Thyroid gland (tissue), 4 donors: ENCODE measurements around the gene TMEFF2. TPM values are rescaled to one million over a fixed set of nuclear protein-coding genes. Genes with fewer than 3 reads are reported as not detected.

Source experiments
- DNase-seq, 2 donors: peaks; one replicate each; pipeline ENCODE4 v3.0.0-alpha.2; 2019
- H3K27ac ChIP-seq, 3 donors: fragments of 200-600 bp; sonication (generic); 1 replicate in 2 of 3; 2 replicates in 1 of 3; pipeline ENCODE4 v1.5.1; 2016 to 2019; ENCODE audit warnings: mild to moderate bottlenecking in 1 of 3, moderate library complexity in 1 of 3
- H3K27me3 ChIP-seq: fragments of 200-600 bp; sonication (generic); one replicate; pipeline ENCODE4 v1.5.1; 2019
- H3K36me3 ChIP-seq, 2 donors: fragments of 200-600 bp; sonication (generic); one replicate each; pipeline ENCODE4 v1.5.1; 2016 to 2019
- H3K4me1 ChIP-seq, 2 donors: fragments of 200-600 bp; sonication (generic); one replicate each; pipeline ENCODE4 v1.5.1; 2017 to 2019
- H3K4me3 ChIP-seq, 3 donors: fragments of 200-600 bp; sonication (generic); replicated peaks in 1 of 3; 1 replicate in 2 of 3; 2 replicates in 1 of 3; pipeline ENCODE4 v1.5.1; 2016; ENCODE audit warnings: mild to moderate bottlenecking in 1 of 3
- H3K9me3 ChIP-seq: fragments of 200-600 bp; sonication (generic); one replicate; pipeline ENCODE4 v1.5.1; 2017
- POLR2A ChIP-seq, 2 donors: fragments of 450-650 bp; IDR thresholded peaks; one replicate each; pipeline ENCODE4 v1.6.1; 2017; ENCODE audit warnings: antibody characterized with exemption in 2 of 2, mild to moderate bottlenecking in 2 of 2, moderate library complexity in 1 of 2
- WGBS, 2 donors: methylation state at CpG; one replicate each; pipeline ENCODE4 v1.1.5; 2017; 5-methylcytosine and 5-hydroxymethylcytosine counted together
- intact Hi-C: fragments of 100-400 bp; cut with DNase I; formaldehyde crosslinking; loops from one replicate; pipeline ENCODE4 v1.15.1; 2023
- total RNA-seq, 4 donors: library from RNA; depleted of rRNA; stranded (reverse); fragments of >200 nt; gene quantifications; one replicate each; pipeline ENCODE4 v1.2.3, GENCODE V29; 2016
- TF ChIP-seq, protein P1 (sequence below), 6 experiments: fragments of 200-600 bp in 3 of 6; fragments of 450-650 bp in 3 of 6; sonication (generic) in 3 of 6; IDR thresholded peaks; one replicate each; pipeline ENCODE4 v1.5.1; 2016 to 2019; ENCODE audit warnings: antibody characterized with exemption in 6 of 6, mild to moderate bottlenecking in 2 of 6, inconsistent platforms in 1 of 6, moderate library complexity in 1 of 6

The TMEFF2 gene
- total RNA-seq, 4 donors from 2014 or later = 0.11 TPM; not detected in 3

GRCh38 chr2:192051533-192051932 lies 143.2 kb downstream of the TMEFF2 start:
- Histone ChIP-seq H3K4me3 (no peak overlapping the region), H3K27ac (no peak overlapping the region), H3K36me3 (no peaks in the 10 kb centered on the region), H3K4me1 (no peaks in the 10 kb centered on the region), H3K9me3 (no peaks in the 10 kb centered on the region), H3K27me3 (no peaks in the 10 kb centered on the region)
- no peak for TF ChIP-seq POLR2A (IDR thresholded peaks at IDR 0.05)
- TF ChIP-seq, protein P1, sequence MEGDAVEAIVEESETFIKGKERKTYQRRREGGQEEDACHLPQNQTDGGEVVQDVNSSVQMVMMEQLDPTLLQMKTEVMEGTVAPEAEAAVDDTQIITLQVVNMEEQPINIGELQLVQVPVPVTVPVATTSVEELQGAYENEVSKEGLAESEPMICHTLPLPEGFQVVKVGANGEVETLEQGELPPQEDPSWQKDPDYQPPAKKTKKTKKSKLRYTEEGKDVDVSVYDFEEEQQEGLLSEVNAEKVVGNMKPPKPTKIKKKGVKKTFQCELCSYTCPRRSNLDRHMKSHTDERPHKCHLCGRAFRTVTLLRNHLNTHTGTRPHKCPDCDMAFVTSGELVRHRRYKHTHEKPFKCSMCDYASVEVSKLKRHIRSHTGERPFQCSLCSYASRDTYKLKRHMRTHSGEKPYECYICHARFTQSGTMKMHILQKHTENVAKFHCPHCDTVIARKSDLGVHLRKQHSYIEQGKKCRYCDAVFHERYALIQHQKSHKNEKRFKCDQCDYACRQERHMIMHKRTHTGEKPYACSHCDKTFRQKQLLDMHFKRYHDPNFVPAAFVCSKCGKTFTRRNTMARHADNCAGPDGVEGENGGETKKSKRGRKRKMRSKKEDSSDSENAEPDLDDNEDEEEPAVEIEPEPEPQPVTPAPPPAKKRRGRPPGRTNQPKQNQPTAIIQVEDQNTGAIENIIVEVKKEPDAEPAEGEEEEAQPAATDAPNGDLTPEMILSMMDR (IDR thresholded peaks at IDR 0.05) = no peak
- intact Hi-C loops = no loop called here
- no peak for DNase-seq

GRCh38 chr2:192049362-192049761 lies 145.4 kb downstream of the TMEFF2 start:
- Histone ChIP-seq H3K27me3 (no peaks in the 10 kb centered on the region), H3K27ac (no peak overlapping the region), H3K4me3 (no peak overlapping the region), H3K4me1 (no peaks in the 10 kb centered on the region), H3K9me3 (no peaks in the 10 kb centered on the region), H3K36me3 (no peaks in the 10 kb centered on the region)
- DNase-seq = no peak
- WGBS, 2 donors = 83 to 99% methylated on average over 4 of the region's 4 CpGs
- TF ChIP-seq, protein P1 (IDR thresholded peaks at IDR 0.05) = no peak
- no peak for TF ChIP-seq POLR2A (IDR thresholded peaks at IDR 0.05)
- intact Hi-C loops = no loop called here

- no peak for TF ChIP-seq POLR2A (IDR thresholded peaks at IDR 0.05)
- TF ChIP-seq, protein P1 (IDR thresholded peaks at IDR 0.05) = no peak
- 87 to 93% methylated on average over 2 of the region's 2 CpGs for WGBS, 2 donors
Measured at GRCh38 chr2:192047315-192048107, 147.2 kb downstream of the TMEFF2 start.

DNA sequence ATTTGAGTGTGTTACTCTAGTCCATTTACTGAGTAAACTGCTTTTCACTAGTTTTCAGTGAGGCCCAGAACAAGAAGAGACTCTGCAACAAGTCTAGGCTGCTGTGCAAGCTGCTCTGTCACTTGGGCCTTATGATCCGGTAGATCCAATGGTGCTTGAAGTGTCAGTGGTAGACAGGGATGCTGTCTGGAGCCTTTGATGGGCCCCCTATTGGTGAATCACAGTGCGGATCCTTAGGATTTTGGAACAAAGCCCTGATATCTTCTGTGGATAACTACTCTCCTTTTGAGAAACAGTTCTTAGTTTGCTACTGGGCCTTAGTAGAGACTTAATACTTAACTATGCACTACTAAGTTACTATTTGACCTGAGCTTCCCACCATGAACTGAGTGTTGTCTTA lies 150.2 kb downstream of the TMEFF2 start:
- H3K4me3 ChIP-seq = no peak overlapping the region
- no peaks in the 10 kb centered on the region for H3K4me1 ChIP-seq
- no peak for DNase-seq
- WGBS, 2 donors = 92 to 100% methylated on average over 1 to 2 of the region's 2 CpGs
- H3K27me3 ChIP-seq = no peaks in the 10 kb centered on the region
- H3K27ac ChIP-seq = no peak overlapping the region
- H3K9me3 ChIP-seq = no peaks in the 10 kb centered on the region
- TF ChIP-seq POLR2A (IDR thresholded peaks at IDR 0.05) = no peak
- TF ChIP-seq, protein P1 (IDR thresholded peaks at IDR 0.05) = no peak
- no peaks in the 10 kb centered on the region for H3K36me3 ChIP-seq
- intact Hi-C loops = no loop called here

More at GRCh38 chr2:192047315-192048107, 147.2 kb downstream of the TMEFF2 start:
- no peaks in the 10 kb centered on the region for H3K4me1 ChIP-seq
- H3K9me3 ChIP-seq = no peaks in the 10 kb centered on the region
- no peaks in the 10 kb centered on the region for H3K36me3 ChIP-seq
- no peak for DNase-seq
- H3K27me3 ChIP-seq = no peaks in the 10 kb centered on the region
- H3K4me3 ChIP-seq = no peak overlapping the region
- H3K27ac ChIP-seq = no peak overlapping the region
- intact Hi-C loops = no loop called here

DNA sequence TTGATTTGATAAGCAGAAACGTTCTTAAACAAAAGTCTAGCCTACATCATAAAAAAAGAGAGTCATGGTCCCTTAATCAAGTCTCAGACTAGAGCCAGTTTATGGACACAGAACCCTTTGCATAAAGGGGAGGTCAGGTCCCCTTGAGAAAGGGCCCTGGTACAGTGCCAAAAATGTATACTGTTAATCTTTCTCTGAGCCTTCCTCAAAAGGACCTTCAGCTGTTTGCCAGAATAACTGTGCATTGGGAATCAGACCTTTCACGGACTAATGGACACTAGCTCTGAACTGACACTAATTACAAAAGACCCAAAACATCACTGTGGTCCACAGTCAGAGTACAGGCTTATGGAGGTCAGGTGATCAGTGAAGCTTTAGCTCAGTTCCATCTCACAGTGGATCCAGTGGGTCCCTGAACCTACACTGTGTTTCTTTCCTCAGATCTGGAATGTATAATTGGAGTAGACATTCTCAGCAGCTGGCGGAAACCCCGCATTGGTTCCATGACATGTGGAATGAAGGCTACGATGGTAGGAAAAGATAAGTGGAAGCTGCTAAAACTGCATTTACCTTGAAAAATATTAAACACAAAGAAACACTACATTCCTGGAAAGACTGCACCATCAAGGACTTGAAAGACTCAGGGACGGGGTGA lies 151.4 kb downstream of the TMEFF2 start:
- TF ChIP-seq, protein P1 (IDR thresholded peaks at IDR 0.05) = no peak
- TF ChIP-seq POLR2A (IDR thresholded peaks at IDR 0.05) = no peak
- 85 to 91% methylated on average over 6 of the region's 6 CpGs for WGBS, 2 donors
- intact Hi-C loops = no loop called here

More for the DNA sequence above, 151.4 kb downstream of the TMEFF2 start:
- Histone ChIP-seq H3K4me1 (peaks cover 0 to 6% of the 10 kb centered on the region in 2 donors), H3K36me3 (no peaks in the 10 kb centered on the region), H3K9me3 (no peaks in the 10 kb centered on the region), H3K27me3 (no peaks in the 10 kb centered on the region), H3K4me3 (no peak overlapping the region), H3K27ac (no peak overlapping the region)
- no peak for DNase-seq
